ENCODE results near the gene FMN1.
"Not testable (repeated sequence)": the region's sequence is repeated elsewhere in the genome, so short reads cannot be mapped to it uniquely, and the experiment has no call there.

The FMN1 gene

DNA sequence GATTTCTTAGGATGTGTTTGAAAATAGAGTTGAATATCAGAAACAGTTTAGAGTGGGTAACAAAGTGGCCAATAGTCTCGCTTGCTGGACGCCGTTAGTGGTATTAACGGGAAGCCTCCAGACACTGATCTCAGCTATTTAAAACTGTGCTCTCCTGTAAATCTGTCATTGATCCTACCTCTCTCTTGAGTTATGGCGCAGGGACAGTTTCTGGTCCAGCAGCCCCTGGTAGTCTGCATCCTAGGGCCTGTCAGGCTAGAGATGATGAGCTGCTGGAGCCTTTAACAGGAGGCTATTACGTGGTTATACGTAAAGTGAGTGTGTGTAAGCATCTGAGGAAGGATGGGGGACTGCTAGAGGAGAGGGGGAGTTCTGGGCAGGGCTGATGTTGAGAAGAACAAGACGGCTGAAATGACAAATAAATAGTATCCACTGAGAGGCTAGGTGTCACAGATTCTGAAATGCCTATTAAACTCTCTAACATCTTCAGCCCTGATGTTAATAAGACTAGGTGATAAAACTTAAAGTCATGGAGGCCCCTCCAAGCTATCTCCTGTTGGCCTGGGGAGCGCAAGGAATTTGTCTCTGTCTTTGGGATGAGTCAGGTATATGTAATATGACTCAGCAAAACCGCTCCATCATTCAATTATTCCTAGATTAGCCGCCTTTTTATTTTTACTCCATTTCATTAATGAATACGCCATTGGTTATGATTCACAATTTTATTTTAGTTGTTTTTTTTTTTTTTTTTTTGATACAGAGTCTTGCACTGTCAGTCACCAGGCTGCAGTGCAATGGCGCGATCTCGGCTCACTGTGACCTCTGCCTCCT lies 321.0 kb downstream of the FMN1 start:
- no peak for DNase-seq

GRCh38 chr15:32872621-32873283 lies 321.8 kb downstream of the FMN1 start:
- no peak for DNase-seq

- DNase-seq: no peak
Measured at GRCh38 chr15:32871883-32872282, 322.6 kb downstream of the FMN1 start.

GRCh38 chr15:32870240-32871033 lies 324.1 kb downstream of the FMN1 start:
- DNase-seq: peak; percentile 68

GRCh38 chr15:32869776-32870175 lies 324.7 kb downstream of the FMN1 start:
- DNase-seq: no peak

DNA sequence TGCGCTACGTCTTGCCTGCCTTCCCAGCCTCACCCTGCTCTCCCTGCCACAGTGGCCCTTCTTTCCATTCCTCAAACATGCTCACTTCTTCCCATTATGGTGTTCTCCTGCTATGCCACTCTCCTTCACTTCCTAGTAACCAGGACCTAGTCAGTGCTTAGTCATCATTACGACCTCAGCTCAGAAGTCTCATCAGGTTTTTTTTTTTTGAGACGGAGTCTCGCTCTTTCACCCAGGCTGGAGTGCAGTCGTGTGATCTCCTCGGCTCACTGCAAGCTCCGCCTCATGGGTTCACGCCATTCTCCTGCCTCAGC lies 327.2 kb downstream of the FMN1 start:
- peak; percentile 20 for DNase-seq

DNA sequence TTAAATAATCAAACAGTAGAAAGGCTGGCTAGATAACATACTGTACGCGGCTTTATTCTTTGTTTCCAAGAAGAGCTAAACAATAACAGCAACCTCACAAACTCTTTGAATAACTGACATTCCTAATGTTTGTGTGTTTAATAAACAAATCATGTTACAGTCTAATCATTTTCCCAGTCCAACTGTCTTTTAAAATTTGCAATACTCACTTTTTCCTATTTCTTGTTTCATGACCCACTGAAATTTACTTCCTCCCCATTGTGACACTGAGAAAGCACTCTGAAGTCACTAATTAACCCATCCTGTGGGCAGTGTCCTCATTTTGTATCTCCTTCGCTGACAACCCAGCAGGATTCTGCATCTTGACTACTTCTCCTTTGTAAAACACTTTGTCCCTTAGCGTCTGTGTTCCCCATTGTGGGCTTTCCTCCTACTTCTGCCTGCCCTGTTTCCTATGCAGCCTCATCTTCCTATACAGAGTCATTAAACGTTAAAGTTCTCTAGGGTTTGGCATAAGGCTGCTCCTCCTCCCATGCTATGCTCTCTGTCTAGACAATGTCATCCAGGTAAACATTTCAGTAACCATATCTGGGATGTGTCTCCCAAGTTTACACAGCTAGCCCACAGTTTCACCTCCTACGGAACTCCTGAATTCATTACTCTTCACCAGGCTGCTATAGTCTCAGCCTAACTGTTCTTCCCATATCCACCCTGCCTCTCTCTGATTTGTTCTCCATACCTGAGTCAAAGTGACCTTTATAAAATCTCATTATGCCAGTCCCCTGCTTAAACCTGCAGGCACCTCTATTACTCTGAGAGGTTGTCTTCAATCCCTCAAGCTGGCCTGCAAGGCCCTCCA lies 327.8 kb downstream of the FMN1 start:
- DNase-seq: no peak

DNA sequence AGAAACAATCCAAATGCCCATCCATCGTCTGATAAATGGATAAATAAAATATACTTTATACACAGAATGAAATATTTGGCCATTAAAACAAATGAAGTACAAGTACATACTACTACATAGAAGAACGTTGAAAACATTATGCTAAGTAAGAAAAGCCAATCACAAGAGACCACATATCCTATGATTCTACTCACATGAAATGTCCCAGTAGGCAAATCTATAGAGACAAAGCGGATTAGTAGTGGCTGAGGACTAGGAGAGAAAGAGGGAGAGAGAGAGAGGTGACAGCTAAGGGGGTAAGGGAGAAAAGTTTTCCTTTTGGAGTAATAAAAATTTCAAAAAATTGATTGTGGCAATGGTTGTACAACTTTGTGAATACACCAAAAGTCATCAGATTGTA lies 329.7 kb downstream of the FMN1 start:
- DNase-seq: no peak

DNA sequence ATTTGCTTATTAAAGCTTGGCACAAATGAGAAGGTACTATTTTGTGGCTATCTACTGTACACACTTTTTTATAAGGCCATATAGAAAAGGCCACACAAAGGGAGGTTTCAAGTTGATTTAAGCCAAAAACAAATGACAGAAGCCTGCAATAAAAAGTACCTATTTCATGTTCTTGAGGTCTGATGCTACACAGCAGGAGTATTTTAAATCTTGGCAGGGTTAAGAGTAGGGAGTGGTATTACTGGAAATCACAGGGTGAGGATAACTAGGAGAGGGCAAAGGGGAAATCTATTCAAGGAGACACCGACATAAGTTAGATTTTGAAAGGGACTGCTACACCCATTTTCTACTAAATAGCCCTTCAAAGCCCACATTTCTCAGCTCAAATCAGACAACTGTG lies 330.5 kb downstream of the FMN1 start:
- DNase-seq: no peak

GRCh38 chr15:32861761-32862160 lies 332.8 kb downstream of the FMN1 start:
- no peak for DNase-seq

DNA sequence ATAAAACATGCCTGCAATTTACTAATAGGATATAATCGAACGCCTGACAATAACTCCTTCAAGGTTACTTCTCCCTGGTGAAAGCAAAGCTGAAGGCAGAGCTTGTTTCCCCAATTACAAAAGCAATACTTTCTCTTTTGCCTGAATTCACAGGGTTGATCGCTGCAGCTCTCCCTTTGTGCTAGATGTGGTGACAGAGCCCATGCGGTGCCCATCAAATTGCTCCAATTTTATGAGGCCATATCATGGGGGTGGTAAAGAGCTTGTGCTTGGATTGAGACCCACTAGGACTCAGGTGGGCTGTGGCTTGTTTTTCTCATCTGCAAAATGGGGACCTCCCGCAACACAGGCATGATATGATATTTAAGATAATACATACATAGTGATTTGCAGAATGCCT lies 333.3 kb downstream of the FMN1 start:
- DNase-seq: no peak

- DNase-seq: no peak
Measured at GRCh38 chr15:32859996-32860395, 334.5 kb downstream of the FMN1 start.

GRCh38 chr15:32859251-32859650 lies 335.3 kb downstream of the FMN1 start:
- DNase-seq: no peak

GRCh38 chr15:32857732-32858131 lies 336.8 kb downstream of the FMN1 start:
- no peak for DNase-seq

GRCh38 chr15:32856753-32857152 lies 337.8 kb downstream of the FMN1 start:
- DNase-seq: no peak

GRCh38 chr15:32855942-32856341 lies 338.6 kb downstream of the FMN1 start:
- peak; percentile 84 for DNase-seq

DNA sequence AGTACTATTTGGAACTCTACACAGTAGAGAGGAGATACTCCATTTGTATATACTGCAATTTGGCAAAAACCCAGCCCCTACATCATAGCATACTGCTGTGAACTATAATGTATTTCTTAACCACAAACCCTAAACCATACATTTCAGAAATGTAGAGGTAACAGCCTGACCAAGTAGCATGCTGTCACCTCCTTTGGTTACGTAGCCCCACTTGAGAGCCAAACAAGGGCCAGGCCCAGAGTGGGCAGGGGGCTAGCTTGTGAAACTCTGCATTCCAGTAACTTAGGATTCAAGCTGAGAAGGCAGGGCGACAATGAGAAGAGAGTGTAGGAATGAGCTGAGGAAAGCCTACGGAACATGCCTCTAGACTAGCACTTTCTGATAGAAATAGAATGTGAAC lies 340.9 kb downstream of the FMN1 start:
- no peak for DNase-seq

DNA sequence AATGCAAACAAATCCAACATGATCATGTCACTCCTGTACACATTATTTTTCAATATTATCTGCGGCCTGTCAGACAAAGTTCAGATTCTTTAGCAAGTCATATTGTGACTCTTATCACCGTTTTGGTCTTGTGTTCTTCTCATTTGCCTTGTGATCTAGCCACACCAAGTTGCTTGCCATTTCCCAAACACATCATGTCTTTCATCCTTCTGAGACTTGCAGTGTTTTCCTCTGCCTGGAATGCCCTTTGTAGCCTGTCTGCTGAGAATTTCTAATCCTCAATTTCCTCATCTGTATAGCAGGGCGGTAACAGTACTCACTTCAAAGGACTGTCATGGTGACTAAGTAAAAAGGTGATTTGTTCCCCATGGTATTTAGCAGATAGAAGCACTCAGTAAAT lies 341.7 kb downstream of the FMN1 start:
- DNase-seq: no peak

DNA sequence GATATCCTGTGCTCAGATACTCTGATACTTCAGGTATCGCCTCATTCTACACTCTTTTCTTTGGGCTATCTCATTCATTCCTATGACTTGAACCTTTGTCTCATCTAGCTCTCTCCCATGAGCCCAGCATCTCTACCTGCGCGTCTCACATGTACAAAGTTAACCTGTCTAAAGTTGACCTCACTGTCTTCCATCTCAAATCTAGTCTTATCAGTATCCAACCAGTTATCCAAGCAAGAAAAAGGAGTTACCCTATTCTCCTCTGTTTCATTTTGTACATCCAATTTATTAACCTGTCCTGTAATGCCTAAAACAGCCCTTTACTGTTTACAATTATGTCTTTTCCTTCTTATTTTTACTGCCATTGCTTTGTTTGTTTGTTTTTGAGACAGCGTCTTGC lies 342.5 kb downstream of the FMN1 start:
- no peak for DNase-seq

- peak; percentile 49 for DNase-seq
Measured at GRCh38 chr15:32851572-32851971, 342.9 kb downstream of the FMN1 start.

DNA sequence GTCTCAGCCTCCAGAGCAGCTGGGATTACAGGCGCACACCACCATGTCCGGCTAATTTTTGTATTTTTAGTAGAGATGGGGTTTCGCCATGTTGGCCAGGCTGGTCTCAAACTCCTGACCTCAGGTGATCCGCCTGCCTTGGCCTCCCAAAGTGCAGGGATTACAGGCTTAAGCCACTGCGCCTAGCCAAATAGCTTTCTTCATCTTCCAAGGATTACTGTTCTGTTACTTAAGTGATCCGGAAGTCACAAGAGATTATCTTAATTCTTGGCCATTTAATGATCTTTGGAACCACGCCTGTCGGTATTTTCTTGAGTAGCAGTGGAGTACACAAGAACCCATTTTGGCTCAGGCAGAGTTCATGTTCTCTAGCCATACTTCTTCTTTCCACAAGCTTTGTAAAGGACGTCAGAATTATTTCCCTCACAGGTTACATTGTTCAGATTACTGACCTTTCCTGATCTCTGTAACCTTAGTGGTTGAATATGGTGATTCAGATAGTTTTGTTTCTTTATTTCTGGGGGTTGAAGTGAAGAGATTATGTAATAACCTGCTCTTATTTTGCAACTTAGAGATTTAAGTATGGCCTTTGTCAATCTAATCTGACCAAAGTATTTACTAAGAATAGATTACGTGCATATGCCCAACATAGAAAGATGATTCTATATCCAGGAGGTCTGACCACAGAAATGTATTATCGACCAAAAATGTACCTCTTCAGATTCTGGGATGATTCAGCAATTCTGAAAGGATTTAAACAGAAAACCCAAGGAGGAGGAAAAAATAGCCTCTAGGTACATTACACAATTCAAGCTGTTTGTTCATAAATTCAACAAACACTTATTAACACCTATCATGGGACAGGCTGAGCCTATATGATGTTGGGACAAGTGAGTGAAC lies 344.5 kb downstream of the FMN1 start:
- peak; percentile 45 for DNase-seq

GRCh38 chr15:32846671-32847070 lies 347.8 kb downstream of the FMN1 start:
- DNase-seq: not testable (repeated sequence)

All from amniotic stem cell (primary cell).